Measurements from ENCODE around the gene TIPARP.

DNA sequence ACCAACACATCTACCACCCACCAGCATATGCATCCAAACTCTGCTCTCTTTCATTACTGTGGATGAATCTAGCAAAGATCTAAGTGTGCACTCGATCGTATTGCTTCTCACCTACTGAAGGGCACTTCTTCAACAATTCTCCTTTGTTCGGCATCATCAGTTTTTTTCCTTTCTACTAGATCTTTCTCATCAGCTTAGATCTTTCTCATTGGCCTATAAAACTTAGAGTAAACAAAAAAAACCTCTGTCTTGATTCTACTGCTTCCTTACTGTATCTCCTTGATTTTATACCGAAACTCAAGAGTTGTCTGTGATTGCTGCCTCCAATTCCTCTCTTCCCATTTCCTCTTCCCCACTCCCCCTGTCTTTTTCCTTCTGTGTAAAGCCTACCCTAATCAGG lies 36.1 kb upstream of the TIPARP start:
- TF ChIP-seq, protein P1, sequence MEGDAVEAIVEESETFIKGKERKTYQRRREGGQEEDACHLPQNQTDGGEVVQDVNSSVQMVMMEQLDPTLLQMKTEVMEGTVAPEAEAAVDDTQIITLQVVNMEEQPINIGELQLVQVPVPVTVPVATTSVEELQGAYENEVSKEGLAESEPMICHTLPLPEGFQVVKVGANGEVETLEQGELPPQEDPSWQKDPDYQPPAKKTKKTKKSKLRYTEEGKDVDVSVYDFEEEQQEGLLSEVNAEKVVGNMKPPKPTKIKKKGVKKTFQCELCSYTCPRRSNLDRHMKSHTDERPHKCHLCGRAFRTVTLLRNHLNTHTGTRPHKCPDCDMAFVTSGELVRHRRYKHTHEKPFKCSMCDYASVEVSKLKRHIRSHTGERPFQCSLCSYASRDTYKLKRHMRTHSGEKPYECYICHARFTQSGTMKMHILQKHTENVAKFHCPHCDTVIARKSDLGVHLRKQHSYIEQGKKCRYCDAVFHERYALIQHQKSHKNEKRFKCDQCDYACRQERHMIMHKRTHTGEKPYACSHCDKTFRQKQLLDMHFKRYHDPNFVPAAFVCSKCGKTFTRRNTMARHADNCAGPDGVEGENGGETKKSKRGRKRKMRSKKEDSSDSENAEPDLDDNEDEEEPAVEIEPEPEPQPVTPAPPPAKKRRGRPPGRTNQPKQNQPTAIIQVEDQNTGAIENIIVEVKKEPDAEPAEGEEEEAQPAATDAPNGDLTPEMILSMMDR (IDR thresholded peaks at IDR 0.05): no peak
- TF ChIP-seq, protein P2, sequence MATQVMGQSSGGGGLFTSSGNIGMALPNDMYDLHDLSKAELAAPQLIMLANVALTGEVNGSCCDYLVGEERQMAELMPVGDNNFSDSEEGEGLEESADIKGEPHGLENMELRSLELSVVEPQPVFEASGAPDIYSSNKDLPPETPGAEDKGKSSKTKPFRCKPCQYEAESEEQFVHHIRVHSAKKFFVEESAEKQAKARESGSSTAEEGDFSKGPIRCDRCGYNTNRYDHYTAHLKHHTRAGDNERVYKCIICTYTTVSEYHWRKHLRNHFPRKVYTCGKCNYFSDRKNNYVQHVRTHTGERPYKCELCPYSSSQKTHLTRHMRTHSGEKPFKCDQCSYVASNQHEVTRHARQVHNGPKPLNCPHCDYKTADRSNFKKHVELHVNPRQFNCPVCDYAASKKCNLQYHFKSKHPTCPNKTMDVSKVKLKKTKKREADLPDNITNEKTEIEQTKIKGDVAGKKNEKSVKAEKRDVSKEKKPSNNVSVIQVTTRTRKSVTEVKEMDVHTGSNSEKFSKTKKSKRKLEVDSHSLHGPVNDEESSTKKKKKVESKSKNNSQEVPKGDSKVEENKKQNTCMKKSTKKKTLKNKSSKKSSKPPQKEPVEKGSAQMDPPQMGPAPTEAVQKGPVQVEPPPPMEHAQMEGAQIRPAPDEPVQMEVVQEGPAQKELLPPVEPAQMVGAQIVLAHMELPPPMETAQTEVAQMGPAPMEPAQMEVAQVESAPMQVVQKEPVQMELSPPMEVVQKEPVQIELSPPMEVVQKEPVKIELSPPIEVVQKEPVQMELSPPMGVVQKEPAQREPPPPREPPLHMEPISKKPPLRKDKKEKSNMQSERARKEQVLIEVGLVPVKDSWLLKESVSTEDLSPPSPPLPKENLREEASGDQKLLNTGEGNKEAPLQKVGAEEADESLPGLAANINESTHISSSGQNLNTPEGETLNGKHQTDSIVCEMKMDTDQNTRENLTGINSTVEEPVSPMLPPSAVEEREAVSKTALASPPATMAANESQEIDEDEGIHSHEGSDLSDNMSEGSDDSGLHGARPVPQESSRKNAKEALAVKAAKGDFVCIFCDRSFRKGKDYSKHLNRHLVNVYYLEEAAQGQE (IDR thresholded peaks at IDR 0.05; ENCODE audit: insufficient read depth in 1 of 2, low read depth in 2 of 2, low read length in 1 of 2): no peak
- TF ChIP-seq POLR2AphosphoS5 (IDR thresholded peaks at IDR 0.05; ENCODE audit: low read depth, low read length): no peak
- no peak for TF ChIP-seq SIN3A (IDR thresholded peaks at IDR 0.05; ENCODE audit: borderline replicate concordance, insufficient read depth, low read depth, low read length)
- TF ChIP-seq TCF7L2 (IDR thresholded peaks at IDR 0.05; ENCODE audit: low read depth, low read length): no peak
